Mucosa of descending colon (tissue), 3 donors: ENCODE results near the gene CPA1. TPM values are rescaled to one million over a fixed set of nuclear protein-coding genes. Genes with fewer than 3 reads are reported as not detected.

Source experiments
- ATAC-seq: fragments of 200-7000 bp; cut with Tn5 transposase; one replicate; pipeline ENCODE4 v1.9.1; 2020; ENCODE audit warnings: mild to moderate bottlenecking, moderate library complexity
- DNase-seq, 3 donors: peaks; one replicate each; pipeline ENCODE4 v3.0.0-alpha.2; 2020
- H3K36me3 ChIP-seq: fragments of 200-600 bp; one replicate; pipeline ENCODE4 v1.8.0; 2021; ENCODE audit warnings: low read depth, mild to moderate bottlenecking
- H3K4me1 ChIP-seq: fragments of 200-600 bp; one replicate; pipeline ENCODE4 v1.8.0; 2021; ENCODE audit warnings: low read depth, mild to moderate bottlenecking
- H3K4me3 ChIP-seq: fragments of 200-600 bp; one replicate; pipeline ENCODE4 v1.8.0; 2021; ENCODE audit warnings: mild to moderate bottlenecking
- H3K9me3 ChIP-seq: fragments of 200-600 bp; one replicate; pipeline ENCODE4 v1.8.0; 2021; ENCODE audit warnings: mild to moderate bottlenecking
- intact Hi-C, 2 donors: fragments of 100-400 bp; cut with DNase I in 1 of 2; cut with micrococcal nuclease in 1 of 2; formaldehyde crosslinking; loops; one replicate each; pipeline versions ENCODE4 v1.11.0 to v1.11.1; 2022; cut with DNase I, micrococcal nuclease
- total RNA-seq, 3 donors: library from RNA; stranded (reverse); fragmentation: NEBNext Ultra II Directional in 2 of 3; extraction: Animal tissue kit (Norgen Biotek cat#: 25700) in 2 of 3; gene quantifications; one replicate each; pipeline versions ENCODE4 v1.2.1 to v1.2.4, GENCODE V29; 2021 to 2023
- TF ChIP-seq, protein P1 (sequence below): fragments of 200-600 bp; IDR thresholded peaks from one replicate; pipeline ENCODE4 v1.8.0; 2022; ENCODE audit warnings: antibody characterized with exemption, mild to moderate bottlenecking
- donor health status: DM: no; HTN: no; CAD: no; lungs with moderate emphysema.
- donor health status: DM: no; HTN: no; CAD: no.
- donor health status: DM: no; HTN: yes; CAD: no.

Gene CPA1
- total RNA-seq, 3 donors from 2014 or later, result not detected

DNA sequence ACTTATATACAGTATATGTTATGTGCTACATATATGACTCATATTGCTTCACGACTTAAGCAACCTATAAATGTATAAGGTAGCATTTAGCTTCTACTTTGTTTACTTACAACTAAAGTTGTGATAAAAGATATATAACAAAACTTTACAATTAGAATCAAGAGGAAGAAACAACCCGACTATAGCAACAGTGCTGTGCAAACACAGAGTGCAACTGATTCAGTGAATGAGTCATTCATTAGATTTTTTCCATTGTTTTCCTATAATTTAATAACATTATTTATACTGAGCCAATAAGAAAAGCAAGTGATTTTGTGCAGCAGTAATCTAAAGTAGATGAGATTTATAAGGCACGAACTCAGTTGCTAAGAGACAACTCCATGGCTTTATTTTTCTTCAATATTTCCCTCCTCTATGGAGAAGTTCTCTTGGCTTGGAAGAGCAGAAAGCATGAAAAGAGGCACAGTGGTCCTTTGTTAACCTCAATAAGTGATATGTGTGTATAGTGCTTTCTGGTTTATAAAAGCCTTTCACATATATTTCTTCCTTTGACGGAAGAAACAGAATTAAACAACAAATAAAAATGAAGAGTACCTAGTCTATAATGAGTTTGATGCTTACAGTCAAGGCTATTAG, 40.8 kb downstream of the CPA1 start:
- TF ChIP-seq, protein P1, sequence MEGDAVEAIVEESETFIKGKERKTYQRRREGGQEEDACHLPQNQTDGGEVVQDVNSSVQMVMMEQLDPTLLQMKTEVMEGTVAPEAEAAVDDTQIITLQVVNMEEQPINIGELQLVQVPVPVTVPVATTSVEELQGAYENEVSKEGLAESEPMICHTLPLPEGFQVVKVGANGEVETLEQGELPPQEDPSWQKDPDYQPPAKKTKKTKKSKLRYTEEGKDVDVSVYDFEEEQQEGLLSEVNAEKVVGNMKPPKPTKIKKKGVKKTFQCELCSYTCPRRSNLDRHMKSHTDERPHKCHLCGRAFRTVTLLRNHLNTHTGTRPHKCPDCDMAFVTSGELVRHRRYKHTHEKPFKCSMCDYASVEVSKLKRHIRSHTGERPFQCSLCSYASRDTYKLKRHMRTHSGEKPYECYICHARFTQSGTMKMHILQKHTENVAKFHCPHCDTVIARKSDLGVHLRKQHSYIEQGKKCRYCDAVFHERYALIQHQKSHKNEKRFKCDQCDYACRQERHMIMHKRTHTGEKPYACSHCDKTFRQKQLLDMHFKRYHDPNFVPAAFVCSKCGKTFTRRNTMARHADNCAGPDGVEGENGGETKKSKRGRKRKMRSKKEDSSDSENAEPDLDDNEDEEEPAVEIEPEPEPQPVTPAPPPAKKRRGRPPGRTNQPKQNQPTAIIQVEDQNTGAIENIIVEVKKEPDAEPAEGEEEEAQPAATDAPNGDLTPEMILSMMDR, result no peak
- no peaks in the 10 kb centered on the region for H3K36me3 ChIP-seq
- DNase-seq, result no peak
- H3K4me1 ChIP-seq, result no peaks in the 10 kb centered on the region
- peak; percentile 11 for ATAC-seq
- no peak overlapping the region for H3K4me3 ChIP-seq
- H3K9me3 ChIP-seq, result no peaks in the 10 kb centered on the region
- intact Hi-C loops, result no loop called here

DNA sequence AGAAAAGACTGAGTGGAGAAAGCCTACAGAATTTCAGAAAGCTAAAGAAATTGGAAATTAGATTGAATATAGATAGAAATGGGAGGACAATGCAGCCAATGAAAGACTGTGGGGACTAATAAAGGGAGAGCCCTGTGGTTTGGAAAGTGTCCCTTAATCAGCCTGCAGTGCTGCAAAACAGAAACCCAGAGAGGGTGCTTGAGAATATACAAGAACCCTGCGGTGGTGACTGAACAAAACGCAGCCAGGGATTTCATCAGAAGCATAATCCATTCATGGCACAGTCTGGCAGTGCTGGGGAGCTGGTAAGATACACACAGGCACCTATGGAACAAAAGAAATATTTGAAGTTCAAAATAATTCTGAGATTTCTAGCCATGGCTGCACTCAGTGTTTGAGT, 41.4 kb downstream of the CPA1 start:
- H3K4me3 ChIP-seq, result no peak overlapping the region
- ATAC-seq (no peak), DNase-seq (no peak)
- H3K9me3 ChIP-seq, result no peaks in the 10 kb centered on the region
- TF ChIP-seq, protein P1, result no peak
- intact Hi-C loops, result no loop called here
- H3K4me1 ChIP-seq, result no peaks in the 10 kb centered on the region
- H3K36me3 ChIP-seq, result no peaks in the 10 kb centered on the region

DNA sequence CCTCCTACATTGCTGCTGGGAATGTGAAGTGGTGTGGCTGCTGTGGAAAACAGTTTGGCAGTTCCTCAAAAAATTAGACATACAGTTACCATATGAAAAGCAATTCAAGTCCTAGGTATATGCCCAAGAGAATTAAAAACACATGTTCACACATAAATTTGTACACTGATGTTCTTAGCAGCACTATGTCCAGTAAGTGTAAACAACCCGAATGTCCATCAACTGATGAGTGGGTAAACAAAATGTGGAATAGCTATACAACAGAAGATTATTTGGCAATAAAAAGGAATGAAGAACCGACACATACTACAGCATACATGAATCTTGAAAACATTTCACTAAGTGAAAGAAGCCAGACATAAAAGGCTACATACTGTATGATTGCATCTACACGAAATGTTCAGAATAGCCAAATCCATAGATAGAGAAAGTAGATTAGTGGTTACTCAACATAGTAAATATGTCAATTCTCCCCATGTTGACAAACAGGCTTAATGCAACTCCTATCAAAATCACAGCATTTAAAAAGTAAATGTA, 43.3 kb downstream of the CPA1 start:
- intact Hi-C loops, result no loop called here
- ATAC-seq (no peak), DNase-seq (no peak)
- Histone ChIP-seq H3K9me3 (no peaks in the 10 kb centered on the region), H3K36me3 (no peaks in the 10 kb centered on the region), H3K4me1 (no peaks in the 10 kb centered on the region), H3K4me3 (no peak overlapping the region)
- TF ChIP-seq, protein P1, result no peak

DNA sequence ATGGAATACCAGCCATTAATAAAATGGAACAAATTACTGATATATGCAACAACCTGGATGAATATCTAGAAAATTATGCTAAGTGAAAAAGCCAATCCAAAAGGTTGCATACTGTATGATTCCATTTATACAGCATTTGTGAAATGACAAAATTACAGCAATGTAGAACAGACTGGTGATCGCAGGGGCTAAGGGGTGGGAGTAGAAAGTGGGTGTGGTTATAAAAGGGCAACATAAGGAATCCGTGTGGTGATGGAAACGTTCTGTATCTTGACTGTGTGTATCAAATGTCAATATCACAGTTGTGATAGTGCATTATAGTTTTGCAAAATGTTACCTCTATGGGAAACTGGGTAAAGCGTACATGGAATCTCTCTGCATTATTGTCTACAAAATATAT, 45.5 kb downstream of the CPA1 start:
- DNase-seq (no peak), ATAC-seq (no peak)
- Histone ChIP-seq H3K4me3 (no peak overlapping the region), H3K4me1 (no peaks in the 10 kb centered on the region), H3K36me3 (no peaks in the 10 kb centered on the region), H3K9me3 (no peaks in the 10 kb centered on the region)
- TF ChIP-seq, protein P1, result no peak
- intact Hi-C loops, result no loop called here

DNA sequence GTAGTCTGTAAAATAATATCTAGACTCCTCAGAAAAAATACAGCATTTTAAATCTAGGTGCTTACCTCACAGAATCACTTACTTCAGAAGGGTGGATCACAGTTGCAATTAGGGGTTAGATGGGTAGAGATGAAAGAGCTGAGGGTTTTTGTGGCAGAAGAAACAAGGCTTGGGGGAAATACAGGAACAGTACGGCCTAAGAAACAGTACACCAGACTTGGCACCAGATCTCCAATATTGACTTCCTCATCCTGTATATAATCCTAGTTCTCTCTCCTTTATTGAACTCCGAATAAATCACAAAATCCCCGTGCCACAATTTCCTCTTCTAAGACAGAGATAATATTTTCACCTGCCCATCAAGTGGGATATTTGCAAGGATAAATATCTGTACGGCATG, 46.3 kb downstream of the CPA1 start:
- H3K4me1 ChIP-seq, result no peaks in the 10 kb centered on the region
- DNase-seq (no peak), ATAC-seq (no peak)
- H3K36me3 ChIP-seq, result no peaks in the 10 kb centered on the region
- TF ChIP-seq, protein P1, result no peak
- no peak overlapping the region for H3K4me3 ChIP-seq
- no peaks in the 10 kb centered on the region for H3K9me3 ChIP-seq
- intact Hi-C loops, result no loop called here

DNA sequence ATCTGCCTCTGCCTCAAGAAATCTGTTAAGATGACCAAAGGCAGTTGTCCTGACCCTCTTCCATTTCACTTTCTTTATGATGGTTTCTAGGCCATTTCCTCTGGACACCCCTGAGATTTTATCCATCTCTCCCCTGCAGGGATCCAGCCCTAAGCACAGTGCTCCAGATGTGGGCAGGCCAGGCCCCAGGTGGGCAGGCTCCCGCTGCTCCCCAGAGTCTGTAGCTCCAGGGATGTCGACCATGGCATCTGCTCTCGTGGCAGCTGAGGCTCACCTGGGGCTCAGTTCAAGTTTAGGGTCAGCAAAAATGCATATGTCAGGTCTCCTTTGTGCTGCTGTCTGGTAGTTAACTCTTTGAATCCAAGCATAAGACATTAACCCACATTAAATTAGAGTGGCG, 48.7 kb downstream of the CPA1 start:
- H3K36me3 ChIP-seq, result no peaks in the 10 kb centered on the region
- H3K9me3 ChIP-seq, result no peaks in the 10 kb centered on the region
- no peaks in the 10 kb centered on the region for H3K4me1 ChIP-seq
- intact Hi-C loops, result no loop called here
- no peak overlapping the region for H3K4me3 ChIP-seq
- ATAC-seq (no peak), DNase-seq (no peak)
- TF ChIP-seq, protein P1, result no peak
